ENCODE data around the gene CTSF.
A peak's percentile ranks its signal among the peaks of the same experiment; 100 is the strongest.
"Not testable (repeated sequence)": the region's sequence is repeated elsewhere in the genome, so short reads cannot be mapped to it uniquely, and the experiment has no call there.

The CTSF gene

DNA sequence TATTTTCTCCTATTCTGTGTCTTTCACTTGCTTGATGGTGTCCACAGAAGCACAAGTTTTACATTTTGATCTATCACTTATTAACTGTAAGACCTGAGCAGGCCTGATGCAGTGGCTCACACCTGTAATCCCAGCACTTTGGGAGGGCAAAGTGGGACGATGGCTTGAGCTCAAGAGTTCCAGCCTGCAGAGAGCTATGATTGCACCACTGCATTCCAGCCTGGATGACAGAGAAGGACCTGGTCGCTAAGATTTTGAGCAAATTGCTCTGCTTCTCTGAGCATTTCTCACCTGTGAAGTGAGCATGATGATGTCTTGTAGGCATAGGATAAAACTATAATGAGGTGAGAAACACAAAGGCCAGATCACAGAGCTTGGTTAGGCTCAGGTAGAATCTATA, 17.7 kb upstream of the CTSF start:
- no peak overlapping the region for H3K4me3 ChIP-seq (ENCODE audit: low read depth, low read length)
- TF ChIP-seq, protein P1, sequence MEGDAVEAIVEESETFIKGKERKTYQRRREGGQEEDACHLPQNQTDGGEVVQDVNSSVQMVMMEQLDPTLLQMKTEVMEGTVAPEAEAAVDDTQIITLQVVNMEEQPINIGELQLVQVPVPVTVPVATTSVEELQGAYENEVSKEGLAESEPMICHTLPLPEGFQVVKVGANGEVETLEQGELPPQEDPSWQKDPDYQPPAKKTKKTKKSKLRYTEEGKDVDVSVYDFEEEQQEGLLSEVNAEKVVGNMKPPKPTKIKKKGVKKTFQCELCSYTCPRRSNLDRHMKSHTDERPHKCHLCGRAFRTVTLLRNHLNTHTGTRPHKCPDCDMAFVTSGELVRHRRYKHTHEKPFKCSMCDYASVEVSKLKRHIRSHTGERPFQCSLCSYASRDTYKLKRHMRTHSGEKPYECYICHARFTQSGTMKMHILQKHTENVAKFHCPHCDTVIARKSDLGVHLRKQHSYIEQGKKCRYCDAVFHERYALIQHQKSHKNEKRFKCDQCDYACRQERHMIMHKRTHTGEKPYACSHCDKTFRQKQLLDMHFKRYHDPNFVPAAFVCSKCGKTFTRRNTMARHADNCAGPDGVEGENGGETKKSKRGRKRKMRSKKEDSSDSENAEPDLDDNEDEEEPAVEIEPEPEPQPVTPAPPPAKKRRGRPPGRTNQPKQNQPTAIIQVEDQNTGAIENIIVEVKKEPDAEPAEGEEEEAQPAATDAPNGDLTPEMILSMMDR (IDR thresholded peaks at IDR 0.05; ENCODE audit: control insufficient read depth, extremely low read depth, insufficient read depth) = no peak

DNA sequence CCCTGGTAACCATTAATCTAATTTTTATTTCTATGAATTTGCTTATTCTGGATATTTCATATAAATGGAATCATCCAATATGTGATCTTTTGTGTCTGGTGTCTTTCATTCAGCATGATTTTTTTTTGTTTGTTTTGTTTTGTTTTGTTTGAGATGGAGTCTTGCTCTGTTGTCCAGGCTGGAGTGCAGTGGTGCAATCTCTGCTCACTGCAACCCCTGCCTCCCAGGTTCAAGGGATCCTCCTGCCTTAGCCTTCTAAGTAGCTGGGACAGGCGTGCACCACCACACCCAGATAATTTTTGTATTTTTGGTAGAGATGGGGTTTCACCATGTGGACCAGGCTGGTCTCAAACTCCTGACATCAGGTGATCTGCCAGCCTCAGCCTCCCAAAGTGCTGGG, 17.0 kb upstream of the CTSF start:
- H3K4me3 ChIP-seq (ENCODE audit: low read depth, low read length); DNase-seq (ENCODE audit: low read depth): not testable (repeated sequence)

More for the DNA sequence above, 17.7 kb upstream of the CTSF start:
- DNase-seq (ENCODE audit: low read depth) = no peak

DNA sequence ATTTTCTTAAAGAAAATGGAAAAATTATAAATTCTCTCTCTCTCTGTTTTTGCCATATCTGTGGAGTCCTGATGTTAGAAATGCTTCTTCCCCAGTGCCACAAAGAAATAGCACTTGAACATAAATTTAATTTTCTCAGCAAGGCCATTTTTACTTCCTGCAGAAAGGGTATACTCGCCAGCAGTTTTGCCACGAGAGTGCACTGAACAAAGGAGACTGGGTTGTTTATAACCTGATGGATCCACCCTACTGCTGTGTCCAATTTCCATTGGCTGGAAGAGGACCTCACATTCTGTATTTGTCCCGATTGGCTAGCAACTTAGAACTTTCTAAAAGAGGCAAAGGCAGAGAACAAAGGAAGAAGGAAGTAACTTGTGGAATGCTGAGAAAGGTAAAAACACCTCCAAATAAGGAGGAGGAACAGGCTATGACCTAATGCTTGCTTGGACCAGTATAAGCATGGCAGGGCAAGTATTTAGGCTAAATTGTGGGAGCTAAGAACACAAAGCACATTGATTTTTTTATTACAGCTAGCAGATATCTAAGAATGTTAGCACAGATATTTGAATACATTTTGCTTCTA, 14.2 kb upstream of the CTSF start:
- not testable (repeated sequence) for DNase-seq (ENCODE audit: low read depth); H3K4me3 ChIP-seq (ENCODE audit: low read depth, low read length)

DNA sequence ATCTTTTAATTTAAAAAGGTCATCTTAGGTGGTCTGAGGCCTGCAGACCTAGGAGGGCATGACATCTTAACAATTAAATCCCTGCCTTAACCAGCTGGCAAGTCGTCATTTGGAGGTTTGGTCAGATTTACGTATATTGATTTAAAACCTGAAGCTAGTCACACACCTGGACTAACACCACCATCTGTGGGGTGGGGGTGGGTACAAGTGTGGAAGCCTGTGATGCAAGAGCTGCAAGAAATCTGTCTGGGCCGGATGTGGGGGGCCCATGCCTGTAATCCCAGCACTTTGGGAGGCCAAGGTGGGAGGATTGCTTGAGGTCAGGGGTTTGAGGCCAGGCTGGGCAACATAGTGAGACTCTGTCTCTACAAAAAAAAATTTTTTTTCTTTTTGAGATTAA, 12.9 kb upstream of the CTSF start:
- no peak overlapping the region for H3K4me3 ChIP-seq (ENCODE audit: low read depth, low read length)
- TF ChIP-seq, protein P1 (IDR thresholded peaks at IDR 0.05; ENCODE audit: control insufficient read depth, extremely low read depth, insufficient read depth) = no peak
- no peak for DNase-seq (ENCODE audit: low read depth)

DNA sequence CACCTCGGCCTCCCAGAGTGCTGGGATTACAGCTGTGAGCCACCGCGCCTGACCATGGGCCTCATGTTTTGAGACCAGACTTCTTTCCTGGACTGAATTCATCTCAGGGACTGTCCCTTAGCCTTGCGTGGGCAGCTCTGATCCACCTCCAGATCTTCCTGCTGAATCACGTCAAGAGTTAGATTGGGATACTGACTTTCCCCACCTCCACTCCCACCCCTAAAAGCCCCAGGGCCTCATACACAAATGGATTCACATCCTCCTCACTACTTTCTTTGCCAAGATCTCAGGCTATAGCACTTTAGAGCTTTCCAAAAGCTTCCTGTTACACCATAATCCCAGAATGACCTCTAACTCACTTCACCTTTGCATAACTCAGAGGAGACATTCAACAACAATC, 12.4 kb upstream of the CTSF start:
- DNase-seq (ENCODE audit: low read depth) = no peak
- H3K4me3 ChIP-seq (ENCODE audit: low read depth, low read length) = no peak overlapping the region
- TF ChIP-seq, protein P1 (IDR thresholded peaks at IDR 0.05; ENCODE audit: control insufficient read depth, extremely low read depth, insufficient read depth) = no peak

DNA sequence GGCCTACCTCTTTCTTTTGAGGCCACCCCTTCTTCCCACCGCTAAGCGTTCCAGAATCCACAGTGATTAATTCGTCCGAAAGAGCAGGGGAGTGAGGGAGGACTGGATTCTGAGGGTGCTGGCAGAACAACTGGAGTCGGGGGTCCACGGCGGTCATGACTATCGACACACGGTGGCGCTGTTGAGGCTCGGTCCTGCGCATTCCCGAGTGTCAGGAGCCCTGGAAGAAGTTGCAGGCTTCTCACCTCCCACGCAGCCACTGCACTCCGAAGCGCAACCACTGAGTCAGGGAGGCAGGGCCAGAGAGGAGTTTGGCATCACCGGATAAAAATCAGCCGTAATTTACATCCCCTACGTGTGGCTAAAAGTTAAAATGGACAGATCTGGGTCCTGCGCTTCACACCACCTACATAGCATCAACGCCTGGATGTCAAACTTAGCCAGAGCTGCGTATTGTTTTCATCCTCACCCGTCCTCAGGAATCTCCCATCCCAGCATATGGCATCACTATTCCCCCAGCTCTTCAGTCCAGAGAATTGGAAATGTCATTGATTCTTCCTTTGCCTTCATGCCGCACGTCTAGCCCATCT, 10.7 kb upstream of the CTSF start:
- no peak overlapping the region for H3K4me3 ChIP-seq (ENCODE audit: low read depth, low read length)
- DNase-seq (ENCODE audit: low read depth) = no peak
- TF ChIP-seq, protein P1 (IDR thresholded peaks at IDR 0.05; ENCODE audit: control insufficient read depth, extremely low read depth, insufficient read depth) = peak; percentile 54

DNA sequence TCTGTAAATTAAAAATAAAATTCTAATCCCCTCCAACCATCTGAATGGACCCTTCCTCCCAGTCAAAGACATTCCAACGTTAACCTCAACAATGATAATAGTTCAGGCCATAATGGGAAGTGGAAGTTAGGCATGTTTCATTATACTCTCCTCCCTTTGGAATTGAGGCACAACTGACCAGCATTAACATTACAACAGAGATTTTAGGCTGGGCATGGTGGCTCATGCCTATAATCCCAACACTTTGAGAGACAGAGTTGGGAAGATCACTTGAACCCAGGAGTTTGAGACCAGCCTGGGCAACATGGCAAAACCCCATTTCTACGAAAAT, 2.4 kb upstream of the CTSF start:
- TF ChIP-seq, protein P1 (IDR thresholded peaks at IDR 0.05; ENCODE audit: control insufficient read depth, extremely low read depth, insufficient read depth) = no peak
- no peak for DNase-seq (ENCODE audit: low read depth)
- no peak overlapping the region for H3K4me3 ChIP-seq (ENCODE audit: low read depth, low read length)

DNA sequence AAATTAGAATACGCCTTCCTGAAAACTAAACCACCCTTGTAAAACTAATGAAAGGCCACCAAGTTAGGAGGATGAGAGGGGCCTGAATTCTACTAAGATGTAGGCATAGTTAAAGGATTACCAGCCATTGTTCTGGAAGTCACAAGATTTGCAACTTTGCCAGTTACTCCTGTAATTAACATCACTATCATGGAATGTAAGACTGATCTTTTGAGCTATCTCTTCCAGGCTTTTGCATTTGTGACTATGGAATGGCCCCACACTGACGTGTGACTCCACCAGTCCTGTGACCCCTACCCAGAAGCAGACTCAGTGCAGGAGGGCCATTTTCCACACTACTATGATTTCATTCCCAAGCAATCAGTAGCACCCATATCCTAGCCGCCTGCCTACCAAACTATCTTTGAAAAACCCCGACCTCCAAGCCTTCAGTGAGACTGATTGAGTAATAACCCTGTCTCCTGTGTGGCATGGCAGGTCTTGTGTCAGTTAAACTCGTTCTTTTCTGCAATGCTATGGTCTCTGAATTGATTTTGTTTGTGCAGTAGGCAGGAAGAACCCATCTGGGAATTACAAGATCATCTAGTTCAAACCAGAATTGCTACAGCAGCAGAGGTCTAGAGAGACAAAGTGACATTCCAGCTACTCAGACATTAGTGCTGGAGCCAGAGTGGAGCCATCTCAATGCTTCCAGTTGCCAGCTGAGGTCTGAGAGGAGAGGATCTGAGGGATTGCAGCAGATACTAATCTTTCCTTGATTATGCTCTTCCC, 1.9 kb upstream of the CTSF start:
- DNase-seq (ENCODE audit: low read depth) = no peak
- TF ChIP-seq, protein P1 (IDR thresholded peaks at IDR 0.05; ENCODE audit: control insufficient read depth, extremely low read depth, insufficient read depth) = no peak
- no peak overlapping the region for H3K4me3 ChIP-seq (ENCODE audit: low read depth, low read length)

Data from LNCaP clone FGC (cell line).